B cell (primary cell): ENCODE data around the gene COL4A1. TPM values are rescaled to one million over a fixed set of nuclear protein-coding genes. Genes with fewer than 3 reads are reported as not detected.

ENCODE experiments used
- ATAC-seq: fragments of 200-7000 bp; cut with Tn5 transposase; one replicate; pipeline ENCODE4 v1.10.0; 2021; ENCODE audit warnings: low read depth, mild to moderate bottlenecking, moderate number of reproducible peaks, moderate library complexity
- CTCF ChIA-PET: fragments of 350-600 bp; sonication (Branson Sonifier 250); formaldehyde crosslinking; loops from one replicate; lab custom pipeline; 2021; ENCODE audit warnings: antibody characterized with exemption, inconsistent platforms; lab: Charles Lee
- POLR2A ChIA-PET: fragments of 350-600 bp; sonication (Branson Sonifier 250); formaldehyde crosslinking; loops from one replicate; lab custom pipeline; 2021; ENCODE audit warnings: antibody characterized with exemption; lab: Charles Lee
- DNase-seq: peaks from one replicate; pipeline ENCODE4 v3.0.0; 2013
- H2AFZ ChIP-seq: 2 replicates; pipeline ENCODE4 v1.6.1; 2012; ENCODE audit warnings: mild to moderate bottlenecking, low read depth, low read length; ENCODE audit not compliant: insufficient read depth, poor library complexity, severe bottlenecking
- H3K27ac ChIP-seq, 2 donors: 1 replicate in 1 of 2; 2 replicates in 1 of 2; pipeline ENCODE4 v1.5.1; 2012 to 2013; ENCODE audit warnings: low read length in 2 of 2, mild to moderate bottlenecking in 2 of 2, moderate library complexity in 1 of 2
- H3K27me3 ChIP-seq, 4 experiments: fragments of 200-600 bp in 1 of 4; sonication (generic) in 1 of 4; replicated peaks in 1 of 4; 1 replicate in 2 of 4; 2 replicates in 2 of 4; pipeline versions ENCODE4 v1.6.1 to v1.7.0; 2013 to 2016; ENCODE audit warnings: low read length in 3 of 4, mild to moderate bottlenecking in 2 of 4, mixed read lengths in 1 of 4, moderate library complexity in 1 of 4; ENCODE audit not compliant: insufficient read depth in 4 of 4, control insufficient read depth in 3 of 4; ENCODE audit errors: control extremely low read depth in 1 of 4
- H3K36me3 ChIP-seq, 2 experiments: replicated peaks in 1 of 2; 1 replicate in 1 of 2; 2 replicates in 1 of 2; pipeline versions ENCODE4 v1.6.1 to v1.7.1; 2013; ENCODE audit warnings: low read length in 1 of 2; ENCODE audit not compliant: insufficient read depth in 2 of 2, control insufficient read depth in 1 of 2; ENCODE audit errors: control extremely low read depth in 1 of 2, extremely low read depth in 1 of 2
- H3K4me1 ChIP-seq, 2 donors: fragments of 200-600 bp in 1 of 2; sonication (generic) in 1 of 2; 1 replicate in 1 of 2; 2 replicates in 1 of 2; pipeline versions ENCODE4 v1.5.1 to v1.6.1; 2013 to 2017; ENCODE audit warnings: low read length in 2 of 2; ENCODE audit not compliant: control insufficient read depth in 2 of 2, insufficient read depth in 2 of 2
- H3K4me2 ChIP-seq: replicated peaks from 2 replicates; pipeline ENCODE3; 2012; ENCODE audit warnings: mild to moderate bottlenecking, low read depth, low read length; ENCODE audit not compliant: poor library complexity, severe bottlenecking
- H3K4me3 ChIP-seq, 5 experiments: fragments of 200-600 bp in 1 of 5; sonication (generic) in 1 of 5; 1 replicate in 3 of 5; 2 replicates in 2 of 5; pipeline versions ENCODE4 v1.5.1 to v1.7.0; 2011 to 2016; ENCODE audit warnings: low read length in 4 of 5, mild to moderate bottlenecking in 4 of 5, low read depth in 2 of 5, control low read depth in 1 of 5, moderate library complexity in 1 of 5; ENCODE audit not compliant: insufficient read depth in 1 of 5; ENCODE audit errors: control extremely low read depth in 1 of 5, extremely low read depth in 1 of 5
- H3K79me2 ChIP-seq: fragments of 200-600 bp; sonication (generic); one replicate; pipeline ENCODE4 v1.6.0; 2016; ENCODE audit warnings: low read length; ENCODE audit not compliant: control insufficient read depth, insufficient read depth
- H3K9ac ChIP-seq: fragments of 200-600 bp; sonication (generic); 2 replicates; pipeline ENCODE4 v1.6.1; 2017; ENCODE audit warnings: mild to moderate bottlenecking, low read length, moderate library complexity
- H3K9me3 ChIP-seq, 3 donors: one replicate each; pipeline versions ENCODE4 v1.6.1 to v1.7.1; 2013; ENCODE audit warnings: low read length in 2 of 3; ENCODE audit not compliant: control insufficient read depth in 2 of 3, insufficient read depth in 1 of 3; ENCODE audit errors: control extremely low read depth in 1 of 3
- H4K20me1 ChIP-seq: 2 replicates; pipeline ENCODE4 v1.6.0; 2012; ENCODE audit warnings: mild to moderate bottlenecking, low read length; ENCODE audit not compliant: insufficient read depth, control insufficient read depth, poor library complexity, severe bottlenecking
- H3K27ac Mint-ChIP-seq: one replicate; pipeline ENCODE4 v1.8.0; 2021; ENCODE audit warnings: mixed read lengths
- H3K27me3 Mint-ChIP-seq: one replicate; pipeline ENCODE4 v1.8.0; 2021; ENCODE audit warnings: mixed read lengths
- H3K4me1 Mint-ChIP-seq: one replicate; pipeline ENCODE4 v1.8.0; 2021; ENCODE audit warnings: mixed read lengths
- H3K4me3 Mint-ChIP-seq: one replicate; pipeline ENCODE4 v1.8.0; 2021; ENCODE audit warnings: mixed read lengths
- H3K9me3 Mint-ChIP-seq: one replicate; pipeline ENCODE4 v1.8.0; 2022; ENCODE audit warnings: mixed read lengths; ENCODE audit not compliant: insufficient read depth
- CTCF ChIP-seq: fragments of 200-600 bp; IDR thresholded peaks from one replicate; pipeline ENCODE4 v1.8.0; 2022; ENCODE audit warnings: antibody characterized with exemption, mild to moderate bottlenecking
- EZH2 ChIP-seq: IDR thresholded peaks from 2 replicates; pipeline ENCODE4 v1.6.1; 2012; ENCODE audit warnings: borderline replicate concordance, low read depth, mild to moderate bottlenecking, moderate library complexity, low read length; ENCODE audit not compliant: insufficient read depth, poor library complexity, severe bottlenecking
- WGBS: methylation state at CpG from one replicate; pipeline ENCODE4 v1.1.5; 2013; ENCODE audit warnings: missing lambda C conversion rate; ENCODE audit not compliant: insufficient coverage; 5-methylcytosine and 5-hydroxymethylcytosine counted together
- intact Hi-C: fragments of 100-400 bp; cut with micrococcal nuclease; formaldehyde crosslinking; loops from one replicate; pipeline ENCODE4 v1.10.0; 2022
- polyA plus RNA-seq: library from polyadenylated mRNA; depleted of rRNA; stranded (reverse); fragments of >200 nt; gene quantifications from 2 replicates; pipeline ENCODE4 v1.2.3, GENCODE V29; 2012
- total RNA-seq, 2 donors: library from RNA; stranded (reverse); fragments of 120-200 nt in 1 of 2; gene quantifications; 1 replicate in 1 of 2; 2 replicates in 1 of 2; pipeline versions ENCODE4 v1.2.3 to v1.2.4, GENCODE V29; 2013 to 2022

Gene COL4A1
- total and polyA plus RNA-seq, 2 donors (not counting 1 experiment from before 2014, with no cell fraction given): not detected

DNA sequence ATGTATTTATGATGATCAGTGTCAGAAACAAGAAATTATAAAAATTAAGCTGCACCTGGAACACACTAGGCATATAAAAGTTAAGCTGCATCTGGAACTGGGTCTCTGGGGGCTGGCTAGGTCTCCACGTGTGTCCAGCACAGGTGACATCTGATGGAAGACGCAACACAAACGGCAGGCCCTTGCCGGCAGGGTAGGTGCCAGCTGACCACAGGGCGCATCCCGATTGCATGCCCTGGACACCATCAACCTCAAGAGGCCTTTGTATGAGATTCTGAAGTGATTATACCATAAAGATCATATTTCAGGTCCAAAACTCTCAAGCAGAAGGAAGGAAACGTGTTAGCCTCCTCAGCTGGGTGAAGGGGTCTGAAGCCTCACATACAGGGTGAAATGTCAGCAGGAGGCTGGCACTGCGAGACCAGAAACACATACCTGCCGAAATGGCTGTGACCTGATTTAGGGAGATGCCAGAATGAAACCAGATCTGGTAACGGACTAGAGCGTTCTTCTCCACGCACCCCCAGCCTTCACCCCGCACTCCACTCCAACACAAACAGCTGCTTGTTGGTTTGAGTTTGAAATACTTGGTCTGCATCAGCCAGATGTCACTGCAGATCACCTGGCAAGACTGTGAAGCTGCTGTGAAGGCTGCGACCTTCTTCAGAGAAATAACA is 37.3 kb downstream of the COL4A1 start:
- H3K27me3 Mint-ChIP-seq: peaks cover 3% of the 10 kb centered on the region
- H2AFZ ChIP-seq: no peak overlapping the region
- no peak overlapping the region for H3K27ac ChIP-seq
- H3K36me3 ChIP-seq: no peaks in the 10 kb centered on the region
- H3K27me3 ChIP-seq: no peaks in the 10 kb centered on the region
- DNase-seq: no peak
- H3K4me1 ChIP-seq: no peaks in the 10 kb centered on the region
- TF ChIP-seq EZH2 (no peak), CTCF (no peak)
- intact Hi-C loops: no loop called here
- H3K9me3 Mint-ChIP-seq: no peaks in the 10 kb centered on the region
- no peak overlapping the region for H3K4me3 ChIP-seq
- POLR2A ChIA-PET: no interaction called here
- no peaks in the 10 kb centered on the region for H3K79me2 ChIP-seq
- no peak for ATAC-seq
- H3K4me2 ChIP-seq: no peak overlapping the region
- peaks cover 0 to 3% (median 0%) of the 10 kb centered on the region in 3 donors for H3K9me3 ChIP-seq
- no peak overlapping the region for H3K9ac ChIP-seq
- H3K4me3 Mint-ChIP-seq: no peak overlapping the region
- no peaks in the 10 kb centered on the region for H4K20me1 ChIP-seq
- no peak overlapping the region for H3K27ac Mint-ChIP-seq
- WGBS: 85% methylated on average over 6 of the region's 14 CpGs
- CTCF ChIA-PET: no interaction called here
- no peaks in the 10 kb centered on the region for H3K4me1 Mint-ChIP-seq

- Histone ChIP-seq H3K36me3 (no peaks in the 10 kb centered on the region), H3K79me2 (no peaks in the 10 kb centered on the region), H3K4me2 (no peak overlapping the region), H3K4me1 (no peaks in the 10 kb centered on the region), H3K9ac (no peak overlapping the region), H4K20me1 (no peaks in the 10 kb centered on the region), H3K27ac (no peak overlapping the region), H2AFZ (no peak overlapping the region), H3K4me3 (no peak overlapping the region), H3K9me3 (peaks cover 0 to 3% (median 0%) of the 10 kb centered on the region in 3 donors), H3K27me3 (no peaks in the 10 kb centered on the region)
- intact Hi-C loops: no loop called here
- Mint-ChIP-seq H3K4me3 (no peak overlapping the region), H3K9me3 (no peaks in the 10 kb centered on the region), H3K27ac (no peak overlapping the region), H3K27me3 (peaks cover 3% of the 10 kb centered on the region), H3K4me1 (no peaks in the 10 kb centered on the region)
- DNase-seq (no peak), ATAC-seq (no peak)
- TF ChIP-seq CTCF: no peak
- TF ChIP-seq EZH2: no peak
- WGBS: 88% methylated on average over 14 of the region's 16 CpGs
- ChIA-PET POLR2A (no interaction called here), CTCF (no interaction called here)
These were observed 38.3 kb downstream of the COL4A1 start for GRCh38 chr13:110268576-110269185.
